Measurements from ENCODE around the gene FAM81B. TPM values are rescaled to one million over a fixed set of nuclear protein-coding genes. Genes with fewer than 3 reads are reported as not detected.

FAM81B gene
- total RNA-seq, 2 donors from 2014 or later: not detected

DNA sequence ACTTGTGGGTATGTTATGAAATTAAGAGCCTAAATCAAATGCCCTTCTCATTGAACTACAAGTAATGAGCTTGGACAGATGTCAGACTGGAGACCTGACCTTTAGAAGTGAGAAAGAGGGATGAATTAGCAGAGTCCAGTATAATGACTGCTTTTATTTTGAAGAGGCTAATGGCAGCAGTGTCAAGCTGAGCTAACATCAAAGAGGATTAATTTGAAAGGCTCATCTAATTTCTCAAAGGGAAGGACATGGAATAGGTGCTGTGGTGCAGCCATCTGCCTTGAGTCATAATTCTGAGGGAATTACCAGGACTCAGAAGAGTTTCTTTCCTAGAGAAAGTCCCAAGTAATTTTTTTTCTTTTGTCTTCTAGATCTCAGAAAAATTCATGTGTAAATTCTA lies 57.6 kb downstream of the FAM81B start:
- DNase-seq: no peak
- H3K4me1 Mint-ChIP-seq (ENCODE audit: low read depth): no peaks in the 10 kb centered on the region
- no peaks in the 10 kb centered on the region for H3K9me3 Mint-ChIP-seq
- H3K36me3 Mint-ChIP-seq (ENCODE audit: insufficient read depth in 2 of 2): no peaks in the 10 kb centered on the region
- ATAC-seq (replicated peaks in 1 of 2): no peak
- H3K4me3 Mint-ChIP-seq: no peak overlapping the region
- H3K27ac Mint-ChIP-seq: no peak overlapping the region
- H3K27me3 Mint-ChIP-seq (ENCODE audit: low read depth): peaks cover 15% of the 10 kb centered on the region

DNA sequence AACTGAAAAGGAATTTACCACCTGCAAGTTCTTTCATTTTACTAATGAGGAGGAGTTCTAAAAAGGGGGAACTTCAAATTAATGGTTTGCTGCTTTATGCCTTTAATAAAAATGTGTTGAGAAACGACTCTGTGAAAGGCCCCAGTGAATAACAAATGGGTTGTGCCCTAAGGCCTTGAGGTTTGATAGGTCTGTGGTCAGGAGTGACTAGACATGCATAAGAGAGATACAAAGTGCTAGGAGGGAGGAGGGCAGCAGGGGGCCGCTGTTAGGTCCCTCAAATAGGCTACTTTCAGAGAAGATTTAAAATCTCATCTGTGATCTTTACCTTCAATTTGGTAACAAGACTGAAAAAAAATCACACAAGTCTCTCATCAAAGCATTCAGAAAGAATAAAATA lies 58.3 kb downstream of the FAM81B start:
- H3K27me3 Mint-ChIP-seq (ENCODE audit: low read depth): peaks cover 9% of the 10 kb centered on the region
- DNase-seq (no peak), ATAC-seq (replicated peaks in 1 of 2) (no peak)
- no peaks in the 10 kb centered on the region for H3K36me3 Mint-ChIP-seq (ENCODE audit: insufficient read depth in 2 of 2)
- H3K4me3 Mint-ChIP-seq: no peak overlapping the region
- no peaks in the 10 kb centered on the region for H3K4me1 Mint-ChIP-seq (ENCODE audit: low read depth)
- no peaks in the 10 kb centered on the region for H3K9me3 Mint-ChIP-seq
- no peak overlapping the region for H3K27ac Mint-ChIP-seq

GRCh38 chr5:95454536-95454935 lies 63.4 kb downstream of the FAM81B start:
- no peaks in the 10 kb centered on the region for H3K4me1 Mint-ChIP-seq (ENCODE audit: low read depth)
- ATAC-seq (replicated peaks in 1 of 2): no peak
- no peak overlapping the region for H3K4me3 Mint-ChIP-seq
- no peak for DNase-seq
- H3K36me3 Mint-ChIP-seq (ENCODE audit: insufficient read depth in 2 of 2): no peaks in the 10 kb centered on the region
- H3K27ac Mint-ChIP-seq: no peak overlapping the region
- no peaks in the 10 kb centered on the region for H3K9me3 Mint-ChIP-seq
- no peaks in the 10 kb centered on the region for H3K27me3 Mint-ChIP-seq (ENCODE audit: low read depth)

DNA sequence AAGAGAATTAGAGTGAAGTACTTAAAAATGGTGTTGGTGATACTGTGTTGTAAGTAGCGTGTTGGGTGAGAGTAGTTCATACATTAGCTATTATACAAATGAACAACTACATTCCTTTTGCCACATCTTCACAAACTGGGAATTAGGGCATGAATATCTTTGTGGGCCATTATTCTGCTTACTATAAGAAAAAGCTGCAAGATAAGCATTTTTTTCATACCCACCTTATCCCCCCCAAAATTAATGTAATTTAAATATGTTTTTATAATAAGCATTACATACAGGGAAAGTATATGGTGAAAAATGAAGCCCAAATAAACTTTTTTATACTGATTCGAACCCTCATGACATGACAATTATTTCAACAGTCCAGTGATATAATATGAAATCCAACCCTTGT lies 69.5 kb downstream of the FAM81B start:
- H3K27me3 Mint-ChIP-seq (ENCODE audit: low read depth): no peaks in the 10 kb centered on the region
- DNase-seq (no peak), ATAC-seq (replicated peaks in 1 of 2) (no peak)
- no peaks in the 10 kb centered on the region for H3K4me1 Mint-ChIP-seq (ENCODE audit: low read depth)
- no peaks in the 10 kb centered on the region for H3K9me3 Mint-ChIP-seq
- H3K36me3 Mint-ChIP-seq (ENCODE audit: insufficient read depth in 2 of 2): peaks cover 3 to 5% of the 10 kb centered on the region in 2 donors
- no peak overlapping the region for H3K27ac Mint-ChIP-seq
- no peak overlapping the region for H3K4me3 Mint-ChIP-seq

DNA sequence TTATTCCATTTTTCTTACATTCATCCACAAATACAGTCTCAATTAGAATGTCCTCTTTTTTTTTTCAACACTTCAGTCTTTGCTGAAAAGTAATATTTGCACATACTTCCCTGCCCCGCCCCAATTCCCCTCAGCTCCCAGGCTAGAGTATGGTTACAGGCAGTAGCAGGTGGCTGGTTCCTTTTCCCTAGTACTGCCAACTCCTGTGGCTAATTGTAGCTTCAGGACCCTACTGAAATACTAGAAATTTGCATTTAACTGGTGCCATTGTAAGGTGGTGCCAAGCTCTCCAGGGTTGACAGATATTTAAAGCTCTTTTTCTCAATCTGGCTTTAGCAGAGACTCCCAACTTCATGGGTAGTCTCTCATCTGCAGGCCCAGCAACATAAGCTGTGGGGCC lies 80.3 kb downstream of the FAM81B start:
- no peak for ATAC-seq (replicated peaks in 1 of 2)
- no peaks in the 10 kb centered on the region for H3K4me1 Mint-ChIP-seq (ENCODE audit: low read depth)
- H3K4me3 Mint-ChIP-seq: no peak overlapping the region
- DNase-seq: no peak
- peaks cover 4 to 12% of the 10 kb centered on the region in 2 donors for H3K36me3 Mint-ChIP-seq (ENCODE audit: insufficient read depth in 2 of 2)
- H3K27me3 Mint-ChIP-seq (ENCODE audit: low read depth): no peaks in the 10 kb centered on the region
- H3K27ac Mint-ChIP-seq: no peak overlapping the region
- H3K9me3 Mint-ChIP-seq: no peaks in the 10 kb centered on the region

- Mint-ChIP-seq H3K27ac (no peak overlapping the region), H3K36me3 (ENCODE audit: insufficient read depth in 2 of 2) (peaks cover 4 to 12% of the 10 kb centered on the region in 2 donors), H3K9me3 (no peaks in the 10 kb centered on the region), H3K4me1 (ENCODE audit: low read depth) (no peaks in the 10 kb centered on the region), H3K4me3 (no peak overlapping the region), H3K27me3 (ENCODE audit: low read depth) (no peaks in the 10 kb centered on the region)
- ATAC-seq (replicated peaks in 1 of 2): no peak
- no peak for DNase-seq
Measured at GRCh38 chr5:95471942-95472341, 80.8 kb downstream of the FAM81B start.

DNA sequence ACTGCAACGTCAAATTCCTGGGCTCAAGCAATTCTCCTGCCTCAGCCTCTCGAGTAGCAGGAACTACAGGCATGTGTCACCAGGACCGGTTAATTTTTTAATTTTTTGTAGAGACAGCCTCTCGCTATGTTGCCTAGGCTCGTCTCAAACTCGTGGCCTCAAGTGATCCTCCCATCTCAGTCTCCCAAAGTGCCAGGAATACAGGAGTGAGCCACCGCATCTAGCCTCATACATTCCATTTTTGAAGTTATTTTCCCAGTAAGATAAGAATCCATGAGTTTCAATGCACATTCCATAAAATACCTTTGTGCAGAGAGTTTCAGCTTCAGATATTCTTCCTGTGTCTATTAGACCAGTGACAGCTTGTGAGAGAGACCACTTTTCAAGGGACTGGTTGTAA lies 93.3 kb downstream of the FAM81B start:
- no peaks in the 10 kb centered on the region for H3K4me1 Mint-ChIP-seq (ENCODE audit: low read depth)
- DNase-seq: no peak
- peaks cover 35 to 55% of the 10 kb centered on the region in 2 donors for H3K36me3 Mint-ChIP-seq (ENCODE audit: insufficient read depth in 2 of 2)
- H3K27me3 Mint-ChIP-seq (ENCODE audit: low read depth): no peaks in the 10 kb centered on the region
- no peak overlapping the region for H3K4me3 Mint-ChIP-seq
- no peak for ATAC-seq (replicated peaks in 1 of 2)
- H3K27ac Mint-ChIP-seq: no peak overlapping the region
- peaks cover 7 to 12% of the 10 kb centered on the region in 2 donors for H3K9me3 Mint-ChIP-seq

DNA sequence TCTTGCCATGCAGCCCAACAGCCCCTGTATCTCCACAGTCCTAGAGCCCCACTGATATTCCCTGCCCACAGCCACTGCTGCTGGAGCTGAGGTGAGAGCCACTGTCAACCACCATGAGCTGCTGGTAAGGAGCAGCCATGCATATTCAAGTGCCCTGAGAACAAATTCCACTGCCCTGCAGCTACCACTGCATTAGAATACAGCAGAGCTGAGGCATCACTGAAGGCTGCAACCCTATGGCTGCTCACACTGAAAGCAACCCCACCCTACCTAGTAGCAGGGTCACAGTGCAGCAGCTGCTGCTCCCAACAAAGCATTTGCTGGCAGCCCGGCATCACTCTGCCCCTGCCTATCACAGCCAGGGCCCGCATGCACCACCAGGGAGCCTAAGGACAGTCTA lies 95.0 kb downstream of the FAM81B start:
- H3K4me1 Mint-ChIP-seq (ENCODE audit: low read depth): no peaks in the 10 kb centered on the region
- H3K4me3 Mint-ChIP-seq: no peak overlapping the region
- peaks cover 8 to 12% of the 10 kb centered on the region in 2 donors for H3K9me3 Mint-ChIP-seq

DNA sequence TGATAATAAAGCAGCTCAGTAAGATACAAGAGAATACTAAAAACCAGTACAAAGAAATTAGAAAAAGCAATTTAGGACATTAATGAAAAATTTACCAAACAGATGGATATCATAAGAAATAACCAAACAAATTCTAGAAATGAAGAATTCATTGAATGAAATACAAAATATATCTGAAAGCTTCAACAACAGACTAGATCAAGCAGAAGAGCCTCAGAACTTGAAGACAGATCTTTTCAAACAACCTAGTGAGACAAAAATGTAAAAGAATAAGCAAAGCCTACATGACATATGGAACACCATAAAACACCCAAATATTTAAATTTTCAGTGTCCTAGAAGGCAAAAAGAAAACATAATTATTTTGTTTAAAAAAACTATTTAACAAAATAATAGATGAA lies 96.7 kb downstream of the FAM81B start:
- H3K36me3 Mint-ChIP-seq (ENCODE audit: insufficient read depth in 2 of 2): peaks cover 30 to 45% of the 10 kb centered on the region in 2 donors
- H3K27me3 Mint-ChIP-seq (ENCODE audit: low read depth): no peaks in the 10 kb centered on the region
- peaks cover 8% of the 10 kb centered on the region in 2 donors for H3K9me3 Mint-ChIP-seq
- H3K4me3 Mint-ChIP-seq: no peak overlapping the region
- H3K4me1 Mint-ChIP-seq (ENCODE audit: low read depth): no peaks in the 10 kb centered on the region
- DNase-seq (no peak), ATAC-seq (replicated peaks in 1 of 2) (no peak)
- H3K27ac Mint-ChIP-seq: no peak overlapping the region

More for the DNA sequence above, 95.0 kb downstream of the FAM81B start:
- no peak overlapping the region for H3K27ac Mint-ChIP-seq
- no peak for ATAC-seq (replicated peaks in 1 of 2)
- H3K36me3 Mint-ChIP-seq (ENCODE audit: insufficient read depth in 2 of 2): peaks cover 35 to 52% of the 10 kb centered on the region in 2 donors
- no peak for DNase-seq
- no peaks in the 10 kb centered on the region for H3K27me3 Mint-ChIP-seq (ENCODE audit: low read depth)

Other genes starting within 250 kb of the FAM81B start
- gene MCTP1, start 106.3 kb upstream of the FAM81B start, total RNA-seq: 1 to 10 TPM in 1 of 2 donors, under 1 TPM in 1; 0.28 to 1.2 TPM
- gene SKIC3, start 163.6 kb downstream of the FAM81B start, total RNA-seq: 100 to 1,000 TPM; 104 to 112 TPM
- gene ARSK, start 163.7 kb downstream of the FAM81B start, total RNA-seq: 1 to 10 TPM; 6.4 to 7.2 TPM
- gene GPR150, start 228.7 kb downstream of the FAM81B start, total RNA-seq: 1 to 10 TPM; 1.1 to 1.7 TPM

Data from activated T-cell treated with anti-CD3 and anti-CD28 coated beads, Interleukin-2, amount 50 U/mL, for 72 hours (primary cell).